ENCODE data around the gene DR1. TPM values are rescaled to one million over a fixed set of nuclear protein-coding genes. Genes with fewer than 3 reads are reported as not detected.
A peak's percentile ranks its signal among the peaks of the same experiment; 100 is the strongest.

The DR1 gene
- total and polyA plus RNA-seq, 2 of the 13 experiments (the other 11 are each of a cell fraction or from before 2014, with no cell fraction given) = 17.8 to 42.3 TPM

- TF ChIP-seq ZBTB8A (CRISPR knock-in tag; IDR thresholded peaks at IDR 0.05; ENCODE audit: borderline replicate concordance, low read depth) = no peak
- TF ChIP-seq ZSCAN9 (CRISPR knock-in tag; IDR thresholded peaks at IDR 0.05; ENCODE audit: borderline replicate concordance) = no peak
- peak in 1 of 2 experiments; percentile 25; a peak in 1 of 4 replicates for TF ChIP-seq NR2F1 (CRISPR knock-in tag; IDR thresholded peaks at IDR 0.05)
- TF ChIP-seq FOXA3 (CRISPR knock-in tag; IDR thresholded peaks at IDR 0.05) = peak; percentile 17; the same call in 1 of the 2 replicates
- TF ChIP-seq ARID5B (CRISPR knock-in tag; IDR thresholded peaks at IDR 0.05) = 0 out of 2 replicates have a peak, but pooled peaks have one; percentile 26
- TF ChIP-seq YEATS4 (CRISPR knock-in tag; IDR thresholded peaks at IDR 0.05; ENCODE audit: borderline replicate concordance) = no peak
- no peak for TF ChIP-seq FIP1L1 (IDR thresholded peaks at IDR 0.05; ENCODE audit: borderline replicate concordance, insufficient read depth, low read depth, low read length)
- TF ChIP-seq ZMAT5 (CRISPR knock-in tag; IDR thresholded peaks at IDR 0.05; ENCODE audit: borderline replicate concordance, low read depth) = no peak
- no peak for TF ChIP-seq ZNF430 (CRISPR knock-in tag; IDR thresholded peaks at IDR 0.05)
- TF ChIP-seq ZNF510 (CRISPR knock-in tag; IDR thresholded peaks at IDR 0.05; ENCODE audit: low read depth) = no peak
- no peak for TF ChIP-seq ZNF224 (CRISPR knock-in tag; IDR thresholded peaks at IDR 0.05)
- no peak for TF ChIP-seq E2F5 (CRISPR knock-in tag; conservative IDR thresholded peaks at IDR 0.05)
- no peak for TF ChIP-seq ZNF276 (CRISPR knock-in tag; IDR thresholded peaks at IDR 0.05; ENCODE audit: low read depth)
- no peak for TF ChIP-seq ARID2 (CRISPR knock-in tag; IDR thresholded peaks at IDR 0.05; ENCODE audit: borderline replicate concordance)
- no peak for TF ChIP-seq ZNF724P (CRISPR knock-in tag; IDR thresholded peaks at IDR 0.05; ENCODE audit: borderline replicate concordance)
- TF ChIP-seq EZH2 (conservative IDR thresholded peaks at IDR 0.05; ENCODE audit: low read depth, low read length) = no peak
- no peak for TF ChIP-seq MTF2 (CRISPR knock-in tag; IDR thresholded peaks at IDR 0.05; ENCODE audit: borderline replicate concordance)
- TF ChIP-seq DMAP1 (CRISPR knock-in tag; IDR thresholded peaks at IDR 0.05) = no peak
These were observed 54.1 kb downstream of the DR1 start (continued) for GRCh38 chr1:93399781-93400180.

Data from HepG2 (cell line).